ENCODE results near the gene AHRR.
"Not testable (repeated sequence)": the region's sequence is repeated elsewhere in the genome, so short reads cannot be mapped to it uniquely, and the experiment has no call there.

Gene AHRR

DNA sequence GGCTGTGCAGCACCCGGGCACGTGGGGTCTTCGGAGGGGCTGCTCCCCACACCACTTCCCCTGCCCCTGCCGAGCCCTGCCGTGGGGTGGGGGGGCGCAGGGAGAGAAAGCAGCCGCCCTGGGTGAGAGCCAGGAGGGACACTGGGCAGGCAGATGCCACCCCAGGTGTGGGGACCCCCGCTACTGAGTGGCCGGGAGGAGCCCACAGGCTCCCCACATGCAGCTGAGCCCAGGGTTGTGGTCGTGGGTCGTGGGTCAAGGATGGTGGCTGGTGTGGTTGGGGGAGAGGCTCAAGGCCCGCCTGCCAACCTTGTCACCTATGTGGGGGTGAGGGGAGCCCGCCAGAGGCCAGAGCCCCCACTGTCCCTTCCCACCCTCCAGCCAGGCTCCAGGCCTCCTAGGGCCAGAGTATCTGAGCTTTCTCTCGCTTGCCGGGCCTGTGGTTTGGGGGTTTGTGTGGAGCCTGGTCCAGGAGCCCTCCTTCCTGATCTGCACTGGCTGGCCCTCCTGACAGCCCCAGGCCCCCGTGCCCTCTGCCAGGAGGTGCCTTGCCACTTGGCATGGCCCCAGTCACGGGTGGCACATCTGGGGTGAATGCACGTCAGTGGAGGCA, 157.0 kb downstream of the AHRR start:
- no peak for DNase-seq

DNA sequence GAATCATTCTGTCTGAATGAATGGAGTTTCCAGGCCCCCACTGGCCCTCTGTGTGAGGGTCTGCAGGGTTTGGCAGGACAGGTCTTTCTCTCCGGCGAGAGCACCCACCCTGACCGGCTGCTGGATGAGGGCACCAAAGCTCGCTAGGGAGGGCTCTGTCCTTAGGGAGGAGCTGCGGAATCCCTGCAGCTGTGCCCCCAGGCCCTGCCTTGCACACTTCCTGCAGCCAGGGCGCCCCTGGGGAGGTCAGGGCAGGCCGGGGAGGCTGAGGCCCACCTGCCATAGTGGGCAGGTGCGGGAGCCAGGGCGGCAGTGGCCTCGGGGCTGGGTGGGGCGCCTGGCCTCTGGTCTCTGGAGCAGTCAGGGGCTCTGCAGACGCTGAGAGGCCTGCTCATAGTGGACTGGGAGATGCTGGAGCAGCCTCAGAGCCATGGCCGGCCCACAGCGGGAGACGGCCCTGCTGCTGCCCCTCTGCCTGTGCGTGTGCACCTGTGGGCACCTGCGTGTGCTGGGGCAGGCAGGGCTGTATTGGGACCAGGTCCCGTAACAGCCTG, 157.5 kb downstream of the AHRR start:
- DNase-seq: no peak

DNA sequence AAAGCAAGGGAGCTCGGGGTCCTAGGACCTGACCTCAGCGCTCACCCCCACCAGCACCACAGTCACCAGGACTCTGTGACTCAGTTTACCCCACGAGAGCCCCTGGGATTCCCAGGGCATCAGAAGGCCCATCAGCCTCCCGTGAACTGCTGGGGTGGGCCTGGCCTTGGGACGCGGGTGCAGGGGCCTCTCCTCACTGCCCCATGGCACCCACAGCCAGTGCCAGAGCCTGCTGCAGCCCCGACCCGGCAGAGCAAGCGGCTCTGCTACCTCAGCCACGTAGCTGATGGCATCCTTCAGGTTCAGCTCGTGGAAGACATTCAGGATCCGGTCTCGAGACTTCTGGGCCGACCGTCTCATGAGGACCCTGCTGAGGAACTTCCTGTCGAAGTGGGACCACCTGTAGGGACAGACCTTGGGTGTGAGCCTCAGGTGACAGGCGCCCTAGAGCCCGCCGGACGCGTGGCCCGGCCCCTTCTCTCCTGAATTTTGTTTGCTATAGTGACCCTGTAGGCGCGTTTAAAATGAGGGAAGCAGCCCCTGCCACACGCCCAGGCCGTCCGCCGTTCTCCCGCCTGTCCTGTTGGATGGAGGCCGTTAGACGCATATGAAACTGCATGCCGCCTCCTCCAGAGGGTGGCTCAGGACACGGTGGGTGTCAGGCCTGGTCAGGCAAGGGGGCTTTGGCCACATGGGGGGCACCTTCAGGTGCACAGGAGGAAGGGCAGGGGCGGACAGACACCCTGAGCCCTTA, 158.2 kb downstream of the AHRR start:
- no peak for DNase-seq

DNA sequence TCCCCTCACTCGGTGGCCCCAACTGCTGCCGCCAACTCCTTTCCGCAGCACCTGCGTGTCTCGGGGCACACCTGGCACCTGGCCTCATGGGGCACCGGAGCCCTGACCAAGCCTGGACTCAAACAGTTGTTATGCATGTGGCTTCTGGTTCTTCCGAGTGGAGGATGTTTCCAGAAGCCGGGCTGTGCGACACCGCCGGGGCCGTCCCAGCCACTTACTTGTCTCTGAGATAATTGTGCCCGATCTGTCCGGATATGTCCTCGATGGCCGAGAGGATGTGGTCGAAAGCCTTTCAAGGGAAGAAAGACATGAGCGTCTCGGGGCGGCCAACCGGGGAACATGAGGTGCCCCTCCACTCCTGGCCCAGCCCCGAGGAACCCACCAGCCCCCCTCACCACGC, 159.8 kb downstream of the AHRR start:
- no peak for DNase-seq

DNA sequence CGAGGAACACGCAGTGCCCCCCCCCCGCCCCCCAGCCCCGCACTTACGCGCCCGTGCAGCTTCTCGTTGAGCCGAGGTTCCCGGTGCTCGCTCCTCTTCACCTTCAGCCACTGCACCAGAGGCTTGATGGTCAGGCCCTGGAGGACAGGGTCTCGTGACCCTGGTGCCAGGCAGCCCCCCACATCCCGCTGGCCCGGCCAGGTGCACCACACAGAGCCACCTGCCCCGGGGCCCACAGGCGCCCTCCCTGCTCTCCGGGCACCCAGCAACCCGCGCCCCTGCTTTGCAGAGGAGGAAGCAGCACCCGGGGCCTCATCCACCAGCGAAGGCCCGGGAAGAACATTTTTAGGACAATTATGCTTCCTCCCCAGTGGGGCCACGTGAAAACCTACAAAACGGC, 160.5 kb downstream of the AHRR start:
- no peak for DNase-seq

DNA sequence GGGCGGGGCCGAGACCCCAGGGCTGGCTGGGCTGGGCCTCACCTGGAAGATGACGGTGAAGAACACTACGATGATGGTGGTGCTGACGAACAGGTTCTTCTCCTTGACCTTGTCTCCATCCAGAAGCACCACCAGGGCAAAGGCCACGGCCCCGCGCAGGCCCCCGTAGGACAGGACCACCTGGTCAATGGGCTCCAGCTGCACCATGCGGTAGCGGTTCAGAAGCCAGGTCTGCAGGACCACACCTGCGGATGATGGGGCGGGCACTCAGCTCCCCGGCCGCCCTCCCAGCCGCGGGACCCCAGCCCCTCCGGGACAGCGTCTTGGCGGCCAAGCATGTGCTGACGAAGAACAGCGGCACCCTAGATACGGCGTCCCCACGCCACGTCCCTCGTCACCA, 161.0 kb downstream of the AHRR start:
- no peak for DNase-seq

DNA sequence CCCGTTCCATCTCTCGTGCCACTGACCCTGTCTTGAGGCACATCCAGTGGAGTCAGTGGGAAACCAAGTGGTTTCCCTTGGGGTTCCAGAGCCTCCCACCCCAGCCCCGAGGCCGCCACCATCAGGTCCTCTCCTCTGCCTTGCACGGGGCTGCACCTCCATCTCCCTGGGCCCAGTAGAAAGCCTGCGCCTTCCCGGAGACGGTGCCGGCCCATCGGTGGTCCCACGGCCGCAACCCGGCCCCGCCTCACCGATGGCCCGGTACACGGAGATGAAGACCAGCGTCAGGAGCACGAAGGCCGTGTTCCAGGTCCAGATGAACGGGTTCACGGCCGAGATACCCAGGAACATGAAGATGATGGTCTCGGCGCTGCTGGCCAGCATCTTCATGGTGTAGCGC, 161.5 kb downstream of the AHRR start:
- DNase-seq: no peak

DNA sequence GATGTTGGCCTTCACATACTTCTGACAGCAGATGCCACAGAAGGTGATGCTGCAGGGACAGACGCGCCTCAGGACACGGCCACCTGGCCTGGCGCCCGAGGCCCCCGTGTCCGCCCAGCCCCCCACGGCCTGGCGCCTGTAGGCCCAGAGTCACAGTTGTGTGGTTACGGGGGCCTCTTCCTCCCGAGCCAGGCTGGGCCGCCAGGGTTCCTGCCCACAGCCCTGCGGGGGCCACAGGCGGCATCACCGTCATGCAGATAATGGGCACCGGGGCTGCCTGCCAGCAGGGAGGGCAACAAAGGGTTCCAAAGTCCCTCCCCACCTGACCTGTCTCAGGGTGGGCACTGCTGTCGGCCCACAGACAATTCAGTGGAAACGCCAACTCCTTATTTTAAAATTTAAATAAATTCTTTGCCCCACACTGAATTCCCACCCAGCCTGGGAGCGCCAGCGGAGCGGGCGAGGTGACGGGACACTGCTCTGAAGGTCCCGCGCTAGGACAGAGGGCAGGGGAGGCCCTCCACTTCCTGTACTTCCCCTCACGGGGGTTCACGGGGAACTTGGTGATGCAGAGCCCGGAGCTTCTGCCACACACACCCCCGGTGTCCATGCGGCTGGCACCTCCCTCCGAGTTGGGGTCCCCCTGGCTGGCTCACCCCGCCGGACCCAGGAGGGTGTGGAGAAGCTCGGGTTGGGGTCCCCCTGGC, 162.1 kb downstream of the AHRR start:
- no peak for DNase-seq

DNA sequence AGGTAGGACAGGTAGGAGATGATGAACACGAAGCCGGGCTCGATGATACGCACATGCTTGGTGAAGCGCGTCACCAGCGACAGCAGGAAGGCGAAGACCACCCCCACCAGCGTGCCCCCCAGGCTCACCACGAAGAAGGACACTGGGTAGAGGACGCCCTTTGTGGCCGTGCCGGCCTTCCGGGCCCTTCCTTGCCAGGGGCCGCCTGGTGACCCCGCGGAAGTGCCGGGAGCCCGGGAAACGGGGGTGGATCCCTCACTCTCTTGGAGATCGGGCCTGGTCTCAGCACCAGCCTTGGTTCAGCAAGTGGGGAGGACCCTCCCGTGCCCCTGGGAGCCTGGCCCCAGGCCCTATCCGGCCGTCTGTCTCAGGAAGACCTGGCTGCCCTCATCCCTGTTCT, 163.0 kb downstream of the AHRR start:
- DNase-seq: no peak

DNA sequence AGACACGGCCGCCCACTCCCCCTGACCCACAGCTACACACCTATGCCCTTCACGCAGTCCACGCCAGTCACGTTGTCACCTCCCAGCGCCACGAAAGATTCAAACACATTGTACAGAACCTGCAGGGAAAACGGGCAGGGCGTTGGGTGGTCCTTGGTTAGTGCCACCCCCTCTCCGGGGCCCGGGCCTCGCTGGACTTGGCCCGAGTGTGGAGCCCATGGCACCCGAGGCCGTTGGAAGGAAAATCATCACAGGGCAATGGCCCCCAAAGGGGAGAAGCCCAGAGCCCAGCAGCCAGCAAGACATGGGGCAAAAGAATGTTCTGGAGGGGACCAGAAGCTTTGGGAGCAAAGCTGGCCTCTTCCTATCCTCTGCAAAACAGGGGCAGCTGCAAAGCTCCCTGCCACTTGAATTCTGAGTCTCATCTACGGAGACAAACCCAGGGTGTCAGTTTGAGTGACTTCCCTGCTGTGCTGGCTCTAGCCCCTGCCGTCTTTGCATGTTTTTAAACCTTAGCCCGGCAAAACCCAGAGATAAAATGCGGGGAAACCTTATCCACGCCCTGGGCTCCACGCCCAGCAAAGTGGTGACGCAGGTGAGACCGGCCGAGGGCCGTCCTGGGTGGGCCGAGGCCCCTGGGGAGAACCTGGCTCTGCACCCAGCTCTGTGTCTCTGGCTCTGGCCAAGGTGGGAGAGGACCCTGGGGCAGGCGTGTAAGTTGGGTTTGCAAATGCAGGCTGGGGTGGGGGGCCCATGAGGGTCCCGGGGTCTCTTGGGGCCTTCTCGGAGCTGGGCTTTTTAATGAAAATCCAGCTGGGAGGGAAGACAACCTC, 163.8 kb downstream of the AHRR start:
- no peak for DNase-seq

DNA sequence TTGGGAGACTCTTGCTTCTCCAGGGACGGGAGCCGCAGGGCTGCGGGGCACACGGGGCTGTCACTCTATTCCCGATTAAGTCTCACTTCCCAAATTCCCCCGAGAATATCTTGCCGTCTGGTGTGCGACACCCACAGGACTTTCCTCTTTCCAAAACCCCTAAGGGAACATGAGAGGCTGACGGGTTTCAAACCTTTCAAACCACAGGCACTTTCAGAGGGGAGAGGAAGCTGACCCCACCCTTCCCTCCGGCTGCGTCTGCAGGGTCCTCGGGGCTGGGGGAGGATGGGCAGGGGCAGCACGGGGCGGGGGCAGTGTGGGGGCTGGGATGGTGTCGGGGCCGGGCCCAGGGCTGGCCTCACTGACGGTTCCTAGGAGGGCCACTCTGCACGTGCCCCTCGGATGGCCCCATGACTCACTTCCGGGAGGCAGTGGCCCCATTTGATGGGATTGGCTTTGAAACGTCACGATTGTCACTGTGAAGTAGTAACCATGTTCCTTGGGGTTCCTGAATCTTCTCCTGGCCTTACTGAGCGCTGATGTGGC, 164.5 kb downstream of the AHRR start:
- no peak for DNase-seq

DNA sequence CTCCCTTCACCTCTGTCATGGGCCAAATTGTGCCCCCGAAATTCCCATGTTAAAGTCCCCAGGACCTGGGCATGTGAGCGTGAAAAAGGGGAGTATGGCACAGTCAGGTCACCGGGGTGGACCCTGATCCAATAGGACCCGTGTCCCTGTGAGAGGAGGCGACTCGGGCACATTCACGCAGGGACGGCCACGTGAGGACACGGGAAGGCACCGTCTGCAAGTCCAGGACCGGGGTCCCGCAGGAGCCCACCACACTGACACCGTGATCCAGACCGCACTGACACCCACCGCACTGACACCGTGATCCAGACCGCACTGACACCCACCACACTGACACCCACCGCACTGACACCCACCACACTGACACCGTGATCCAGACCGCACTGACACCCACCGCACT, 165.1 kb downstream of the AHRR start:
- DNase-seq: not testable (repeated sequence)

All from SHP77 (cell line).